Natural killer cell (primary cell): ENCODE data around the gene RALGPS1. TPM values are rescaled to one million over a fixed set of nuclear protein-coding genes. Genes with fewer than 3 reads are reported as not detected.

Experiments
- ATAC-seq, 3 donors: fragments of 150-1000 bp in 2 of 3; fragments of 200-7000 bp in 1 of 3; cut with Tn5 transposase; 1 replicate in 1 of 3; 2 replicates in 2 of 3; pipeline ENCODE4 v1.10.0; 2021; ENCODE audit warnings: mild to moderate bottlenecking in 2 of 3, moderate library complexity in 2 of 3
- DNase-seq, 2 donors: peaks; one replicate each; pipeline versions ENCODE4 v3.0.0 to v3.0.0-alpha.2; 2013 to 2021; ENCODE audit warnings: mixed read lengths in 1 of 2
- H3K27ac ChIP-seq: one replicate; pipeline ENCODE4 v1.5.1; 2013; ENCODE audit warnings: mild to moderate bottlenecking, low read length
- H3K27me3 ChIP-seq: one replicate; pipeline ENCODE4 v1.6.1; 2013; ENCODE audit warnings: low read length; ENCODE audit not compliant: control insufficient read depth, insufficient read depth
- H3K36me3 ChIP-seq: one replicate; pipeline ENCODE4 v1.6.1; 2013; ENCODE audit warnings: low read length; ENCODE audit not compliant: control insufficient read depth, insufficient read depth
- H3K4me1 ChIP-seq: one replicate; pipeline ENCODE4 v1.6.1; 2013; ENCODE audit warnings: low read length; ENCODE audit not compliant: control insufficient read depth, insufficient read depth
- H3K4me3 ChIP-seq: one replicate; pipeline ENCODE4 v1.5.1; 2013; ENCODE audit warnings: low read length
- H3K9me3 ChIP-seq: one replicate; pipeline ENCODE4 v1.6.1; 2013; ENCODE audit warnings: low read length; ENCODE audit not compliant: control insufficient read depth, insufficient read depth
- H3K27ac Mint-ChIP-seq, 2 donors: one replicate each; pipeline ENCODE4 v1.8.0; 2022; ENCODE audit warnings: mild to moderate bottlenecking in 2 of 2, mixed read lengths in 2 of 2, moderate library complexity in 1 of 2
- H3K27me3 Mint-ChIP-seq, 2 donors: one replicate each; pipeline ENCODE4 v1.8.0; 2022; ENCODE audit warnings: low read depth in 2 of 2, mixed read lengths in 2 of 2
- H3K36me3 Mint-ChIP-seq: one replicate; pipeline ENCODE4 v1.8.0; 2022; ENCODE audit warnings: mixed read lengths
- H3K4me1 Mint-ChIP-seq, 2 donors: one replicate each; pipeline ENCODE4 v1.8.0; 2022; ENCODE audit warnings: mixed read lengths in 2 of 2
- H3K4me3 Mint-ChIP-seq: one replicate; pipeline ENCODE4 v1.8.0; 2022; ENCODE audit warnings: mild to moderate bottlenecking, moderate library complexity, mixed read lengths
- H3K9me3 Mint-ChIP-seq, 2 donors: one replicate each; pipeline ENCODE4 v1.8.0; 2022; ENCODE audit warnings: mixed read lengths in 2 of 2
- WGBS: methylation state at CpG from one replicate; pipeline ENCODE4 v1.1.7; 2013; ENCODE audit warnings: missing lambda C conversion rate; ENCODE audit not compliant: insufficient coverage; 5-methylcytosine and 5-hydroxymethylcytosine counted together
- intact Hi-C: fragments of 100-400 bp; cut with micrococcal nuclease; formaldehyde crosslinking; loops from one replicate; pipeline ENCODE4 v1.14.2; 2022
- total RNA-seq, 4 donors: library from RNA; stranded (reverse); fragments of 120-200 nt in 1 of 4; gene quantifications; one replicate each; pipeline versions ENCODE4 v1.2.3 to v1.2.4, GENCODE V29; 2013 to 2022
- TF ChIP-seq, protein P1 (sequence below): fragments of 200-600 bp; IDR thresholded peaks from one replicate; pipeline ENCODE4 v1.8.0; 2022; ENCODE audit warnings: antibody characterized with exemption

The RALGPS1 gene
- total RNA-seq, 3 donors from 2014 or later (not counting 1 experiment from before 2014, with no cell fraction given) = 11.9 to 21.2 (median 13.2) TPM

DNA sequence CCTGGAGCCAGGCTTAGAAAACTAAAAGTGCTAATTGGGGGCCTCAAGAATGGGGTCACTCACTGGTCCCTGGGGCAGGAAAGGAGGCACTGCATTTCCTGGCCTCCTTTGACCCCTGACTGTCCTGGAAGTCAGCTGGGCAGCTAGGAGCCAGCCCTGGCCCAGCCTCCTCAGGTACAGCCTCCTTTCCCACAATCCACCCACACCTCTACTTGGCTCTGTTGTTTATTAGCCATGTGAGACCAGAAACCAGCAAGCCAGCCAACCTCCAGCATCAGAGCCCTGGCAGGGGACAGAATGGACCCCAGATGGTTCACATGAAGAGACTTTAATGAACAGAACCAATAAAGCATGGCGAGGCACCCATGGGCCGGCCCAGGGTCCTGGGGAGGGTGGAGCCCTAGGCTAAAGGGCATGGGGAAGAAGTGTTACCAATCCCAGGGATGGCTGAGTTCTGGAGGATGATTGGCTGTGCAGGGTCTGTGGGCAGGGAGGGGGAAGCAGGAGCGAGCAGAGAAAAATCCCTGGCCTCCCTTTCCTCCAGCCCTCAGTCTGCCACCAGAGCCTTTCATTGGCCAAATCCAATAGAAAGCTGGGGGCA, 263.2 kb downstream of the RALGPS1 start:
- no peaks in the 10 kb centered on the region for H3K4me1 ChIP-seq
- DNase-seq = no peak
- Mint-ChIP-seq H3K27me3 (no peaks in the 10 kb centered on the region), H3K4me3 (no peak overlapping the region), H3K4me1 (no peaks in the 10 kb centered on the region), H3K9me3 (no peaks in the 10 kb centered on the region), H3K36me3 (no peaks in the 10 kb centered on the region), H3K27ac (no peak overlapping the region)
- no peak for ATAC-seq
- TF ChIP-seq, protein P1, sequence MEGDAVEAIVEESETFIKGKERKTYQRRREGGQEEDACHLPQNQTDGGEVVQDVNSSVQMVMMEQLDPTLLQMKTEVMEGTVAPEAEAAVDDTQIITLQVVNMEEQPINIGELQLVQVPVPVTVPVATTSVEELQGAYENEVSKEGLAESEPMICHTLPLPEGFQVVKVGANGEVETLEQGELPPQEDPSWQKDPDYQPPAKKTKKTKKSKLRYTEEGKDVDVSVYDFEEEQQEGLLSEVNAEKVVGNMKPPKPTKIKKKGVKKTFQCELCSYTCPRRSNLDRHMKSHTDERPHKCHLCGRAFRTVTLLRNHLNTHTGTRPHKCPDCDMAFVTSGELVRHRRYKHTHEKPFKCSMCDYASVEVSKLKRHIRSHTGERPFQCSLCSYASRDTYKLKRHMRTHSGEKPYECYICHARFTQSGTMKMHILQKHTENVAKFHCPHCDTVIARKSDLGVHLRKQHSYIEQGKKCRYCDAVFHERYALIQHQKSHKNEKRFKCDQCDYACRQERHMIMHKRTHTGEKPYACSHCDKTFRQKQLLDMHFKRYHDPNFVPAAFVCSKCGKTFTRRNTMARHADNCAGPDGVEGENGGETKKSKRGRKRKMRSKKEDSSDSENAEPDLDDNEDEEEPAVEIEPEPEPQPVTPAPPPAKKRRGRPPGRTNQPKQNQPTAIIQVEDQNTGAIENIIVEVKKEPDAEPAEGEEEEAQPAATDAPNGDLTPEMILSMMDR = no peak
- no peaks in the 10 kb centered on the region for H3K36me3 ChIP-seq
- H3K9me3 ChIP-seq = no peaks in the 10 kb centered on the region
- H3K4me3 ChIP-seq = no peak overlapping the region
- no peaks in the 10 kb centered on the region for H3K27me3 ChIP-seq
- intact Hi-C loops = no loop called here
- no peak overlapping the region for H3K27ac ChIP-seq
- WGBS = 95% methylated on average over 3 of the region's 3 CpGs

DNA sequence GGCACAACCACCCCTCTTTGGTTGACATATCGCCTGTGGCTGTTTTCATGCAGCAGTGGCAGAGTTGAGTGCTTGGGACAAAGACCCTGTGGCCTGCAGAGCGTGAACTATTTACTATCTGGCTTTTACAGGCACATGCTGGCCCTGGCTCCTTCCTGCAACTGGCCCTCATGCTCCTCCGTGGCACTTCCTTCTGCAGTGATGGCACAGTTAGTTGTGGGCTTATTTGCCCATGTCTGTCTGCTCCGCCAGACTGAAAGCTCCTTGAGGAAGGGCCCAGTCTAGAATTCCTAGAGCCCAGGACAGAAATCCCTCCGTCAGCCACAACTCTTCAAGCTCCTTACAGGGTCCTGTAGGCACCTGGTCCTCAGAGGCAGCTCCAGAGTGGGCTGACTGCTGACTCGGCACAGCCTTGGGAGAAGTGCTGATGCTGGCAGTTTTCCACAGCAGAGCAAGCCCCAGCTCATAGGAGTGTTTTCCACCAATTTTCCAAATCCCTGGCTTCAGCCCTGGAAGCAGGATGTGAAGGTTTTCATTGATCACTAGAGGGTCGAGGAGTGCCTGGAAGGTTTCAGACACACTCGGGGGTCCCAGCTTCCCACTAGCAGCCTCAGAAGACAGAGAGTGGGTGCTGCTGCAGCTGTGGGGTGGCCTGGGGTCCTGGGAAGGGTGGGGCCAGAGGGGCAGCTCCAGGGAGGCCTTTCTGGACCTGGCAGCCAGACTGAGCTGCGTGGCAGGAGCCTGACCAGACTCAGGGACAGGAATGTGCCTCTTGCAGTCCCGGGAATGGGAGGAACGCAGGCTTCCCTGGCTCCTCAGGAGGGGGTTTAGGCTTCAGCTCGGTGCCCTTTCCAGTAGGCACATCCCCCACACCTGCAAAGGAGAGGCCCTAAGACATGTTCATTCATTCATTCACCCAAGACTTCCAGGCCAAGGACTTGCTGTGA, 264.4 kb downstream of the RALGPS1 start:
- H3K27me3 ChIP-seq = no peaks in the 10 kb centered on the region
- Mint-ChIP-seq H3K4me1 (no peaks in the 10 kb centered on the region), H3K27me3 (no peaks in the 10 kb centered on the region), H3K36me3 (no peaks in the 10 kb centered on the region), H3K27ac (no peak overlapping the region), H3K4me3 (no peak overlapping the region), H3K9me3 (no peaks in the 10 kb centered on the region)
- intact Hi-C loops = no loop called here
- no peak for ATAC-seq
- H3K9me3 ChIP-seq = no peaks in the 10 kb centered on the region
- no peak overlapping the region for H3K4me3 ChIP-seq
- H3K4me1 ChIP-seq = no peaks in the 10 kb centered on the region
- WGBS = 90% methylated on average over 12 of the region's 12 CpGs
- H3K36me3 ChIP-seq = no peaks in the 10 kb centered on the region
- no peak overlapping the region for H3K27ac ChIP-seq
- no peak for DNase-seq
- TF ChIP-seq, protein P1 = no peak

DNA sequence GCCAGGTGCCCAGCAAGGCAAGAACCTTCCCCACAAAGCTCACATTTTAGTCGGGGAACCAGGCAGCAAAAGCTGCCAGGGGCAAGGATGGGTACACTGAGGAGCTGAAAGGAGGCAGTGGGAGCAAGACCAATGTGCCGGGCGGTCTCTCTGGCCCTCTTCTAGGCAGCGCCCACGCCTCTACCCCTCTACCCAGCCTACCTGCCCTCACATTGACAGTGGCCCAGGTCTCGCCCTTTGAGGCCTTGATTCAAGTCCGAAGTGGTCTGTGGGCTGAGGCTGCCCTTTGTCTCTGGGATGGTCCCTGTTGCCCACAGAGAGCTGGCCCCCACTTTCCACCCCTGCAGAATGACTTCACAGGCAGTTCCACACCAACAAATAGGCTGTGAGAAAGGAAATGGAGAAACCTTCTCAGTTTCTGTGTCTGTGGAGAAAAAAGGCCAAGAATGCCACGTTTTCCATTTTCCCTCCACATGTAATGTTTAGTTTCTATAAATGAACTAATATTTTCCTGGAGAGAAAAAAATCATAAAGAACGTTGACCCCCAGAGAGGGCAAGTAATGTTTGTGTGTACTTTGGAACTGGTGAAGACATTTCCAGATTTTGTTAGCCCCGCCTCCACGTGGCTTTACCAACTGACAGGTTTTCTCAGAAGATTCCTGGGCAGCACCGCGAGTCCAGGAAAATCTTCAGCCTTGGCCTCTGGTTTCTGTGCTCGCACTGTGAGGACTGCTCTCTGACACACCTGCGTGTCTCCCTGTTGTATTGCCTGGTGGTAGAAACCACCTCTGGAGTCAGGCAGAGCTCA, 265.3 kb downstream of the RALGPS1 start:
- Histone ChIP-seq H3K27ac (no peak overlapping the region), H3K9me3 (no peaks in the 10 kb centered on the region), H3K4me1 (no peaks in the 10 kb centered on the region), H3K36me3 (no peaks in the 10 kb centered on the region), H3K27me3 (no peaks in the 10 kb centered on the region), H3K4me3 (no peak overlapping the region)
- DNase-seq (no peak), ATAC-seq (no peak)
- Mint-ChIP-seq H3K4me3 (no peak overlapping the region), H3K36me3 (no peaks in the 10 kb centered on the region), H3K4me1 (no peaks in the 10 kb centered on the region), H3K27me3 (no peaks in the 10 kb centered on the region), H3K27ac (no peak overlapping the region), H3K9me3 (no peaks in the 10 kb centered on the region)
- intact Hi-C loops = no loop called here
- TF ChIP-seq, protein P1 = no peak
- WGBS = 91% methylated on average over 14 of the region's 15 CpGs
